Measurements from ENCODE around the gene RNF144A. TPM values are rescaled to one million over a fixed set of nuclear protein-coding genes. Genes with fewer than 3 reads are reported as not detected.
A peak's percentile ranks its signal among the peaks of the same experiment; 100 is the strongest.

Gene RNF144A
- total RNA-seq, 1 donor from 2014 or later, result 0.26 TPM

GRCh38 chr2:6911721-6912120, 5.5 kb upstream of the RNF144A start:
- DNase-seq (ENCODE audit: low read depth) (no peak), FAIRE-seq (no peak)
- no peaks in the 10 kb centered on the region for H3K36me3 ChIP-seq (ENCODE audit: control insufficient read depth, insufficient read depth, low read length)
- no peaks in the 10 kb centered on the region for H3K27me3 ChIP-seq (ENCODE audit: control insufficient read depth, insufficient read depth, low read length)
- no peak for TF ChIP-seq CTCF (IDR thresholded peaks at IDR 0.05; ENCODE audit: insufficient read depth, low read length, severe bottlenecking)
- H3K4me3 ChIP-seq (ENCODE audit: low read depth, low read length), result no peak overlapping the region

- Histone ChIP-seq H3K36me3 (ENCODE audit: control insufficient read depth, insufficient read depth, low read length) (no peaks in the 10 kb centered on the region), H3K27me3 (ENCODE audit: control insufficient read depth, insufficient read depth, low read length) (peaks cover 1% of the 10 kb centered on the region), H3K4me3 (ENCODE audit: low read depth, low read length) (no peak overlapping the region)
- no peak for TF ChIP-seq CTCF (IDR thresholded peaks at IDR 0.05; ENCODE audit: insufficient read depth, low read length, severe bottlenecking)
- DNase-seq (ENCODE audit: low read depth) (no peak), FAIRE-seq (no peak)
Observed at GRCh38 chr2:6913415-6914157, 3.6 kb upstream of the RNF144A start.

GRCh38 chr2:6914828-6915227, 2.4 kb upstream of the RNF144A start:
- no peak overlapping the region for H3K4me3 ChIP-seq (ENCODE audit: low read depth, low read length)
- no peaks in the 10 kb centered on the region for H3K36me3 ChIP-seq (ENCODE audit: control insufficient read depth, insufficient read depth, low read length)
- peaks cover 1% of the 10 kb centered on the region for H3K27me3 ChIP-seq (ENCODE audit: control insufficient read depth, insufficient read depth, low read length)
- TF ChIP-seq CTCF (IDR thresholded peaks at IDR 0.05; ENCODE audit: insufficient read depth, low read length, severe bottlenecking), result no peak
- FAIRE-seq (no peak), DNase-seq (ENCODE audit: low read depth) (peak; percentile 64)

GRCh38 chr2:6915399-6915798, 1.8 kb upstream of the RNF144A start:
- Histone ChIP-seq H3K4me3 (ENCODE audit: low read depth, low read length) (no peak overlapping the region), H3K27me3 (ENCODE audit: control insufficient read depth, insufficient read depth, low read length) (peaks cover 1% of the 10 kb centered on the region), H3K36me3 (ENCODE audit: control insufficient read depth, insufficient read depth, low read length) (no peaks in the 10 kb centered on the region)
- DNase-seq (ENCODE audit: low read depth), result no peak
- no peak for FAIRE-seq
- no peak for TF ChIP-seq CTCF (IDR thresholded peaks at IDR 0.05; ENCODE audit: insufficient read depth, low read length, severe bottlenecking)

GRCh38 chr2:6916224-6916623, 988 bp upstream of the RNF144A start:
- no peaks in the 10 kb centered on the region for H3K36me3 ChIP-seq (ENCODE audit: control insufficient read depth, insufficient read depth, low read length)
- DNase-seq (ENCODE audit: low read depth) (no peak), FAIRE-seq (no peak)
- TF ChIP-seq CTCF (IDR thresholded peaks at IDR 0.05; ENCODE audit: insufficient read depth, low read length, severe bottlenecking), result no peak
- no peak overlapping the region for H3K4me3 ChIP-seq (ENCODE audit: low read depth, low read length)
- peaks cover 1% of the 10 kb centered on the region for H3K27me3 ChIP-seq (ENCODE audit: control insufficient read depth, insufficient read depth, low read length)

GRCh38 chr2:6916736-6917070, 509 bp upstream of the RNF144A start:
- no peak for TF ChIP-seq CTCF (IDR thresholded peaks at IDR 0.05; ENCODE audit: insufficient read depth, low read length, severe bottlenecking)
- FAIRE-seq, result no peak
- peaks cover 1% of the 10 kb centered on the region for H3K27me3 ChIP-seq (ENCODE audit: control insufficient read depth, insufficient read depth, low read length)

More at GRCh38 chr2:6916736-6917070, 509 bp upstream of the RNF144A start:
- Histone ChIP-seq H3K36me3 (ENCODE audit: control insufficient read depth, insufficient read depth, low read length) (no peaks in the 10 kb centered on the region), H3K4me3 (ENCODE audit: low read depth, low read length) (no peak overlapping the region)
- no peak for DNase-seq (ENCODE audit: low read depth)
